HepG2 (cell line): ENCODE data around the gene RNF13. TPM values are rescaled to one million over a fixed set of nuclear protein-coding genes. Genes with fewer than 3 reads are reported as not detected.

Experiments used
- ATAD3A ChIP-seq: sonication (generic); formaldehyde crosslinking; IDR thresholded peaks from 2 replicates; pipeline ENCODE4 v1.4.0; 2020; ENCODE audit warnings: missing genetic modification reagents
- ATF7 ChIP-seq, 2 experiments: fragments of 450-650 bp in 1 of 2; sonication (generic) in 1 of 2; formaldehyde crosslinking in 1 of 2; IDR thresholded peaks; 2 replicates each; pipeline versions ENCODE4 v1.4.0 to v1.6.1; 2016 to 2020; ENCODE audit warnings: antibody characterized with exemption in 1 of 2, mild to moderate bottlenecking in 1 of 2, missing genetic modification reagents in 1 of 2
- CBX5 ChIP-seq: sonication (generic); formaldehyde crosslinking; IDR thresholded peaks from 2 replicates; pipeline ENCODE4 v1.4.0; 2020; ENCODE audit warnings: missing genetic modification reagents, borderline replicate concordance
- ESRRA ChIP-seq: sonication (generic); formaldehyde crosslinking; IDR thresholded peaks from 2 replicates; pipeline ENCODE4 v1.5.1; 2020; ENCODE audit warnings: mild to moderate bottlenecking, low read depth, missing genetic modification reagents
- GABPA ChIP-seq, 2 experiments: IDR thresholded peaks; 2 replicates each; pipeline ENCODE4 v1.6.1; 2011 to 2016; ENCODE audit warnings: low read depth in 2 of 2, low read length in 1 of 2, missing biosample characterization in 1 of 2, missing genetic modification characterization in 1 of 2
- HDAC1 ChIP-seq: sonication (generic); formaldehyde crosslinking; IDR thresholded peaks from 2 replicates; pipeline ENCODE4 v1.5.1; 2020; ENCODE audit warnings: mild to moderate bottlenecking, missing genetic modification reagents
- HNF1A ChIP-seq, 2 experiments: sonication (generic) in 1 of 2; formaldehyde crosslinking in 1 of 2; IDR thresholded peaks; 2 replicates each; pipeline versions ENCODE4 v1.4.0 to v1.6.1; 2016 to 2020; ENCODE audit warnings: borderline replicate concordance in 1 of 2, low read depth in 1 of 2, mild to moderate bottlenecking in 1 of 2, missing genetic modification reagents in 1 of 2
- KAT8 ChIP-seq: IDR thresholded peaks from 2 replicates; pipeline ENCODE4 v1.6.1; 2016; ENCODE audit warnings: missing genetic modification reagents, missing compliant biosample characterization
- MED1 ChIP-seq: sonication (generic); formaldehyde crosslinking; IDR thresholded peaks from 2 replicates; pipeline ENCODE4 v1.4.0; 2020; ENCODE audit warnings: missing genetic modification reagents
- MIXL1 ChIP-seq: IDR thresholded peaks from 2 replicates; pipeline ENCODE4 v1.6.1; 2016
- POLR2A ChIP-seq, 2 experiments: IDR thresholded peaks; 2 replicates each; pipeline ENCODE4 v1.6.1; 2011; ENCODE audit warnings: low read depth in 2 of 2, low read length in 2 of 2, mild to moderate bottlenecking in 1 of 2, moderate library complexity in 1 of 2; ENCODE audit not compliant: insufficient read depth in 1 of 2
- POLR2AphosphoS5 ChIP-seq: IDR thresholded peaks from 2 replicates; pipeline ENCODE4 v1.6.1; 2012; ENCODE audit warnings: low read depth, low read length
- SAP130 ChIP-seq: IDR thresholded peaks from 2 replicates; pipeline ENCODE4 v1.6.1; 2016; ENCODE audit warnings: low read depth
- SRSF1 ChIP-seq: fragments of 200-400 bp; formaldehyde crosslinking; optimal IDR thresholded peaks from 2 replicates; pipeline ENCODE3; 2017; ENCODE audit warnings: mild to moderate bottlenecking, low read depth, low read length, moderate library complexity
- ZNF234 ChIP-seq: sonication (generic); formaldehyde crosslinking; conservative IDR thresholded peaks from 2 replicates; pipeline ENCODE4 v1.5.1; 2020; ENCODE audit warnings: mild to moderate bottlenecking, missing genetic modification reagents
- polyA plus RNA-seq, 8 experiments: library from polyadenylated mRNA; depleted of rRNA in 3 of 8; stranded (reverse) in 7 of 8; unstranded in 1 of 8; fragments of >200 nt; fragmentation: Illumina TruSeq in 4 of 8; extraction: Trizol in 4 of 8; gene quantifications; 2 replicates each; pipeline versions ENCODE4 v1.2.1 to v1.2.3, GENCODE V29; 2011 to 2016; ENCODE audit warnings: low read depth in 4 of 8, missing spikeins in 1 of 8, mixed read lengths in 1 of 8; ENCODE audit not compliant: insufficient read depth in 1 of 8
- total RNA-seq, 5 experiments: library from RNA; depleted of rRNA; stranded (reverse); fragments of >200 nt; fragmentation: Illumina TruSeq; extraction: Trizol; gene quantifications; 2 replicates each; pipeline ENCODE4 v1.2.3, GENCODE V29; 2016; ENCODE audit warnings: low read depth in 1 of 5
- TF ChIP-seq, protein P1 (sequence below): IDR thresholded peaks from 2 replicates; pipeline ENCODE4 v1.6.1; 2016; ENCODE audit warnings: low read depth, control low read depth
- TF ChIP-seq, protein P2 (sequence below): sonication (generic); formaldehyde crosslinking; conservative IDR thresholded peaks from 2 replicates; pipeline ENCODE4 v1.8.1; 2023; ENCODE audit warnings: missing genetic modification reagents
- TF ChIP-seq, protein P3 (sequence below): sonication (generic); formaldehyde crosslinking; IDR thresholded peaks from 2 replicates; pipeline ENCODE4 v1.9.0; 2022; ENCODE audit warnings: missing genetic modification reagents, mild to moderate bottlenecking, borderline replicate concordance
- TF ChIP-seq, protein P4 (sequence below): sonication (generic); formaldehyde crosslinking; IDR thresholded peaks from 2 replicates; pipeline ENCODE4 v1.4.0; 2020; ENCODE audit warnings: missing genetic modification reagents, borderline replicate concordance

The RNF13 gene
- total and polyA plus RNA-seq, 2 of the 13 experiments (the other 11 are each of a cell fraction or from before 2014, with no cell fraction given) = 39.8 to 46.0 TPM

DNA sequence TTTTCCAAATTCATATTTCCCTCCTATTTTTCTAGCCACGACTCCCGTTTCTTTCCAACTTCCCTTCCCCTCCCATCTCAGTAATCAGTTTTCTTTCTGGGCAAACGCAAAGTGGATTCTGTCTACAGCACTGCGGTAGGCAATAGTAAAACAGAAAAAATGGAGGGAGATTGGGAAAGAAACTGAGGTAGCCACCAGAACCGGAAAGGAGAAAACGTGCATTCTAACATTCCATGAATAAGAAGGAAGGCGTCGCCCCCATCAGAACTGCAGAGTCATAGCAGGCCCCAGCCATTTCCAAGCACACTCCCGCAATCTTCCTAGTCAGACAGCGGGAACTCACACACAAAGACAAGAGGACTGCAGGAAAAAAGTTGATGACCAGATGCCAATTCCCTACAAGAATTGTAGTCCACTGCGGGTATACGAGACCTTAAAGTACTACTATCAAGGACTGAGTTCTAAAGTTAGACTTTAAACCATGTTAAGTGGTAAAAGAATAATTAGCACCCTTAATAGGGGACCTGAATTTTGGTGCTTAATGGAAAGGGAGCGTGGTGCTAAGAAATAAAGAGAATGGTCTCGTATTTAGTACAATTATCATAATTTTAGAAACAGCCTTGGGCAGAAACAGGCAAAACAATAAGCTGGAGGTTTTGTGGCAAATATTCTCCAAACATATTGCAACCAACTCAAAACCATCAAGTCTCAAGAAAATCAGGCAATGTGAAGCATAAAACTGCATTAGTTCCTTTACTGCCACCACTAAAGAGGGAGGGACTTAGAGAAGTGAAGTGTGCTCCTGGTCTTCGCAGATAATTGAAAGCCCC lies 156.3 kb downstream of the RNF13 start (continued):
- TF ChIP-seq, protein P1, sequence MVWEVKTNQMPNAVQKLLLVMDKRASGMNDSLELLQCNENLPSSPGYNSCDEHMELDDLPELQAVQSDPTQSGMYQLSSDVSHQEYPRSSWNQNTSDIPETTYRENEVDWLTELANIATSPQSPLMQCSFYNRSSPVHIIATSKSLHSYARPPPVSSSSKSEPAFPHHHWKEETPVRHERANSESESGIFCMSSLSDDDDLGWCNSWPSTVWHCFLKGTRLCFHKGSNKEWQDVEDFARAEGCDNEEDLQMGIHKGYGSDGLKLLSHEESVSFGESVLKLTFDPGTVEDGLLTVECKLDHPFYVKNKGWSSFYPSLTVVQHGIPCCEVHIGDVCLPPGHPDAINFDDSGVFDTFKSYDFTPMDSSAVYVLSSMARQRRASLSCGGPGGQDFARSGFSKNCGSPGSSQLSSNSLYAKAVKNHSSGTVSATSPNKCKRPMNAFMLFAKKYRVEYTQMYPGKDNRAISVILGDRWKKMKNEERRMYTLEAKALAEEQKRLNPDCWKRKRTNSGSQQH (CRISPR knock-in tag) = peak; percentile 43; the same call in 1 of the 2 replicates
- TF ChIP-seq ZNF234 (CRISPR knock-in tag) (no peak), ATF7 (IDR thresholded peaks at IDR 0.05) (no peak), ATF7 (CRISPR knock-in tag; IDR thresholded peaks at IDR 0.05) (no peak), HDAC1 (CRISPR knock-in tag) (0 out of 2 replicates have a peak, but pooled peaks have one; percentile 28), SRSF1 (no peak), GABPA (IDR thresholded peaks at IDR 0.05; ENCODE audit: low read depth, low read length) (no peak), GABPA (CRISPR knock-in tag; IDR thresholded peaks at IDR 0.05; ENCODE audit: low read depth) (0 out of 2 replicates have a peak, but pooled peaks have one; percentile 42), MED1 (CRISPR knock-in tag) (no peak), CBX5 (CRISPR knock-in tag) (no peak), ESRRA (CRISPR knock-in tag) (no peak), HNF1A (IDR thresholded peaks at IDR 0.05; ENCODE audit: low read depth) (no peak), HNF1A (CRISPR knock-in tag; IDR thresholded peaks at IDR 0.05; ENCODE audit: borderline replicate concordance) (no peak), ATAD3A (CRISPR knock-in tag) (no peak), KAT8 (CRISPR knock-in tag) (no peak), MIXL1 (CRISPR knock-in tag) (no peak), POLR2AphosphoS5 (no peak), SAP130 (CRISPR knock-in tag) (peak; percentile 72), POLR2A (IDR thresholded peaks at IDR 0.05; ENCODE audit: insufficient read depth in 1 of 2, low read depth in 2 of 2, low read length in 2 of 2) (peak in 1 of 2 experiments; percentile 77; a peak in 3 of 4 replicates)
- TF ChIP-seq, protein P2, sequence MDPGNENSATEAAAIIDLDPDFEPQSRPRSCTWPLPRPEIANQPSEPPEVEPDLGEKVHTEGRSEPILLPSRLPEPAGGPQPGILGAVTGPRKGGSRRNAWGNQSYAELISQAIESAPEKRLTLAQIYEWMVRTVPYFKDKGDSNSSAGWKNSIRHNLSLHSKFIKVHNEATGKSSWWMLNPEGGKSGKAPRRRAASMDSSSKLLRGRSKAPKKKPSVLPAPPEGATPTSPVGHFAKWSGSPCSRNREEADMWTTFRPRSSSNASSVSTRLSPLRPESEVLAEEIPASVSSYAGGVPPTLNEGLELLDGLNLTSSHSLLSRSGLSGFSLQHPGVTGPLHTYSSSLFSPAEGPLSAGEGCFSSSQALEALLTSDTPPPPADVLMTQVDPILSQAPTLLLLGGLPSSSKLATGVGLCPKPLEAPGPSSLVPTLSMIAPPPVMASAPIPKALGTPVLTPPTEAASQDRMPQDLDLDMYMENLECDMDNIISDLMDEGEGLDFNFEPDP (CRISPR knock-in tag) = no peak
- TF ChIP-seq, protein P3, sequence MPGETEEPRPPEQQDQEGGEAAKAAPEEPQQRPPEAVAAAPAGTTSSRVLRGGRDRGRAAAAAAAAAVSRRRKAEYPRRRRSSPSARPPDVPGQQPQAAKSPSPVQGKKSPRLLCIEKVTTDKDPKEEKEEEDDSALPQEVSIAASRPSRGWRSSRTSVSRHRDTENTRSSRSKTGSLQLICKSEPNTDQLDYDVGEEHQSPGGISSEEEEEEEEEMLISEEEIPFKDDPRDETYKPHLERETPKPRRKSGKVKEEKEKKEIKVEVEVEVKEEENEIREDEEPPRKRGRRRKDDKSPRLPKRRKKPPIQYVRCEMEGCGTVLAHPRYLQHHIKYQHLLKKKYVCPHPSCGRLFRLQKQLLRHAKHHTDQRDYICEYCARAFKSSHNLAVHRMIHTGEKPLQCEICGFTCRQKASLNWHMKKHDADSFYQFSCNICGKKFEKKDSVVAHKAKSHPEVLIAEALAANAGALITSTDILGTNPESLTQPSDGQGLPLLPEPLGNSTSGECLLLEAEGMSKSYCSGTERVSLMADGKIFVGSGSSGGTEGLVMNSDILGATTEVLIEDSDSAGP = no peak
- TF ChIP-seq, protein P4, sequence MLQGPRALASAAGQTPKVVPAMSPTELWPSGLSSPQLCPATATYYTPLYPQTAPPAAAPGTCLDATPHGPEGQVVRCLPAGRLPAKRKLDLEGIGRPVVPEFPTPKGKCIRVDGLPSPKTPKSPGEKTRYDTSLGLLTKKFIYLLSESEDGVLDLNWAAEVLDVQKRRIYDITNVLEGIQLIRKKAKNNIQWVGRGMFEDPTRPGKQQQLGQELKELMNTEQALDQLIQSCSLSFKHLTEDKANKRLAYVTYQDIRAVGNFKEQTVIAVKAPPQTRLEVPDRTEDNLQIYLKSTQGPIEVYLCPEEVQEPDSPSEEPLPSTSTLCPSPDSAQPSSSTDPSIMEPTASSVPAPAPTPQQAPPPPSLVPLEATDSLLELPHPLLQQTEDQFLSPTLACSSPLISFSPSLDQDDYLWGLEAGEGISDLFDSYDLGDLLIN (CRISPR knock-in tag) = no peak
